ENCODE data around the gene UBA3. TPM values are rescaled to one million over a fixed set of nuclear protein-coding genes. Genes with fewer than 3 reads are reported as not detected.

Gene UBA3
- total and polyA plus RNA-seq, 2 of the 13 experiments (the other 11 are each of a cell fraction or from before 2014, with no cell fraction given): 40.7 to 49.0 TPM

DNA sequence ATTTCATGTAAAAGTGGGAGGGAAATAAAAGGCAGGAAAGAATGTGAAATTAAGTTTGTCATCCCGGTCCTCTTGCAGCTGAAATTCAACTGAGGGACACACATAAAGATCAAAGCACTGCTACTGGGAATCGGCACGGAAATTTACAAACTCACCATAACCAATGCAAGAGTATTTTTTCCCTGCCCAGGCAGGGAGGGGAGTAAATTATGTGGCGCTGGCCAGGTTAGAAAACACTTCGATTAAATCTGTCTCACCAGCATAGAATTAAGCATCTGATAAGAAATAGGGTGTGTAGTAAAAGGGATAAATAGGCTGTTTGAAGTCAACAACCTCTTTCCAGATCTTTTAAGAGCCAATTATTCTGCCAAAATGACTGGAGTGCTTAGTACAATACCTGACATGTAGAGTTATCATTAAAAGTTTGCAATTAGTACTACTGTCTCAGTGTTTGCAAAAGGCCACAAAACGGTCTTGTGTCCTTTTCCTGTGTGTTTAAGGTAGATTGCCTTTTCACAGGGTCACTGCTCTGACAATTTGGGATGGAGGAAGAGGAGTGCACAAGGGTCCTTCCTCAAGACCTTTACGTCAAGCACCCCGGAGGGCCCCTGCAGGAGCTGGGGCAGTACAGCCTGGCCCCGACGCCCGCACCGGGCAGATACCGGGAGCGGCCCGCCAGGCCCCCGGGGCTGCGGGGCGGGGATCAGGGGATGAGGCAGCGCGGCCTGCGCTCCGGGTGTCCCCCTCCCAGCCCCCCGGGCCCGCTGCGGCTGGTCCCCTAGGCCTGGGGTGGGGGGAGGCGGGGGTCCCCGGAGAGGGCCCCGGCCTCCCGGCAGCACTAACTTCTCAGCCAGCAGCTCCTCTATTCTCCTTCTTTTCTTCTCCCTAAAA, 651 bp downstream of the UBA3 start (continued):
- TF ChIP-seq, protein P1, sequence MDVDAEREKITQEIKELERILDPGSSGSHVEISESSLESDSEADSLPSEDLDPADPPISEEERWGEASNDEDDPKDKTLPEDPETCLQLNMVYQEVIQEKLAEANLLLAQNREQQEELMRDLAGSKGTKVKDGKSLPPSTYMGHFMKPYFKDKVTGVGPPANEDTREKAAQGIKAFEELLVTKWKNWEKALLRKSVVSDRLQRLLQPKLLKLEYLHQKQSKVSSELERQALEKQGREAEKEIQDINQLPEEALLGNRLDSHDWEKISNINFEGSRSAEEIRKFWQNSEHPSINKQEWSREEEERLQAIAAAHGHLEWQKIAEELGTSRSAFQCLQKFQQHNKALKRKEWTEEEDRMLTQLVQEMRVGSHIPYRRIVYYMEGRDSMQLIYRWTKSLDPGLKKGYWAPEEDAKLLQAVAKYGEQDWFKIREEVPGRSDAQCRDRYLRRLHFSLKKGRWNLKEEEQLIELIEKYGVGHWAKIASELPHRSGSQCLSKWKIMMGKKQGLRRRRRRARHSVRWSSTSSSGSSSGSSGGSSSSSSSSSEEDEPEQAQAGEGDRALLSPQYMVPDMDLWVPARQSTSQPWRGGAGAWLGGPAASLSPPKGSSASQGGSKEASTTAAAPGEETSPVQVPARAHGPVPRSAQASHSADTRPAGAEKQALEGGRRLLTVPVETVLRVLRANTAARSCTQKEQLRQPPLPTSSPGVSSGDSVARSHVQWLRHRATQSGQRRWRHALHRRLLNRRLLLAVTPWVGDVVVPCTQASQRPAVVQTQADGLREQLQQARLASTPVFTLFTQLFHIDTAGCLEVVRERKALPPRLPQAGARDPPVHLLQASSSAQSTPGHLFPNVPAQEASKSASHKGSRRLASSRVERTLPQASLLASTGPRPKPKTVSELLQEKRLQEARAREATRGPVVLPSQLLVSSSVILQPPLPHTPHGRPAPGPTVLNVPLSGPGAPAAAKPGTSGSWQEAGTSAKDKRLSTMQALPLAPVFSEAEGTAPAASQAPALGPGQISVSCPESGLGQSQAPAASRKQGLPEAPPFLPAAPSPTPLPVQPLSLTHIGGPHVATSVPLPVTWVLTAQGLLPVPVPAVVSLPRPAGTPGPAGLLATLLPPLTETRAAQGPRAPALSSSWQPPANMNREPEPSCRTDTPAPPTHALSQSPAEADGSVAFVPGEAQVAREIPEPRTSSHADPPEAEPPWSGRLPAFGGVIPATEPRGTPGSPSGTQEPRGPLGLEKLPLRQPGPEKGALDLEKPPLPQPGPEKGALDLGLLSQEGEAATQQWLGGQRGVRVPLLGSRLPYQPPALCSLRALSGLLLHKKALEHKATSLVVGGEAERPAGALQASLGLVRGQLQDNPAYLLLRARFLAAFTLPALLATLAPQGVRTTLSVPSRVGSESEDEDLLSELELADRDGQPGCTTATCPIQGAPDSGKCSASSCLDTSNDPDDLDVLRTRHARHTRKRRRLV (CRISPR knock-in tag; IDR thresholded peaks at IDR 0.05): peak; percentile 83; the same call in 1 of the 2 replicates
- TF ChIP-seq DMAP1 (CRISPR knock-in tag; IDR thresholded peaks at IDR 0.05) (peak; percentile 12; the same call in 1 of the 2 replicates), RNF2 (conservative IDR thresholded peaks at IDR 0.05; ENCODE audit: low read depth) (no peak), MTA3 (CRISPR knock-in tag; IDR thresholded peaks at IDR 0.05) (no peak), PITX1 (CRISPR knock-in tag; IDR thresholded peaks at IDR 0.05) (no peak), RFXAP (CRISPR knock-in tag; IDR thresholded peaks at IDR 0.05; ENCODE audit: borderline replicate concordance) (no peak), SNAPC2 (CRISPR knock-in tag; IDR thresholded peaks at IDR 0.05) (0 out of 2 replicates have a peak, but pooled peaks have one; percentile 7), SOX6 (IDR thresholded peaks at IDR 0.05) (no peak), SOX6 (CRISPR knock-in tag; IDR thresholded peaks at IDR 0.05) (0 out of 2 replicates have a peak, but pooled peaks have one; percentile 20), ZNF619 (CRISPR knock-in tag; IDR thresholded peaks at IDR 0.05) (no peak), ZNF317 (CRISPR knock-in tag; IDR thresholded peaks at IDR 0.05) (no peak), ASH2L (IDR thresholded peaks at IDR 0.05; ENCODE audit: insufficient read length, low read depth, low read length) (peak; percentile 59), ZFY (CRISPR knock-in tag; IDR thresholded peaks at IDR 0.05) (peak; percentile 53; the same call in 1 of the 2 replicates), SIN3B (IDR thresholded peaks at IDR 0.05; ENCODE audit: low read length) (0 out of 2 replicates have a peak, but pooled peaks have one; percentile 21)
- TF ChIP-seq, protein P2, sequence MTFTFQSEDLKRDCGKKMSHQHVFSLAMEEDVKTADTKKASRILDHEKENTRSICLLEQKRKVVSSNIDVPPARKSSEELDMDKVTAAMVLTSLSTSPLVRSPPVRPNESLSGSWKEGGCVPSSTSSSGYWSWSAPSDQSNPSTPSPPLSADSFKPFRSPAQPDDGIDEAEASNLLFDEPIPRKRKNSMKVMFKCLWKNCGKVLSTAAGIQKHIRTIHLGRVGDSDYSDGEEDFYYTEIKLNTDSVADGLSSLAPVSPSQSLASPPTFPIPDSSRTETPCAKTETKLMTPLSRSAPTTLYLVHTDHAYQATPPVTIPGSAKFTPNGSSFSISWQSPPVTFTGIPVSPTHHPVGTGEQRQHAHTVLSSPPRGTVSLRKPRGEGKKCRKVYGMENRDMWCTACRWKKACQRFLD (CRISPR knock-in tag; IDR thresholded peaks at IDR 0.05; ENCODE audit: borderline replicate concordance): no peak
- TF ChIP-seq, protein P3, sequence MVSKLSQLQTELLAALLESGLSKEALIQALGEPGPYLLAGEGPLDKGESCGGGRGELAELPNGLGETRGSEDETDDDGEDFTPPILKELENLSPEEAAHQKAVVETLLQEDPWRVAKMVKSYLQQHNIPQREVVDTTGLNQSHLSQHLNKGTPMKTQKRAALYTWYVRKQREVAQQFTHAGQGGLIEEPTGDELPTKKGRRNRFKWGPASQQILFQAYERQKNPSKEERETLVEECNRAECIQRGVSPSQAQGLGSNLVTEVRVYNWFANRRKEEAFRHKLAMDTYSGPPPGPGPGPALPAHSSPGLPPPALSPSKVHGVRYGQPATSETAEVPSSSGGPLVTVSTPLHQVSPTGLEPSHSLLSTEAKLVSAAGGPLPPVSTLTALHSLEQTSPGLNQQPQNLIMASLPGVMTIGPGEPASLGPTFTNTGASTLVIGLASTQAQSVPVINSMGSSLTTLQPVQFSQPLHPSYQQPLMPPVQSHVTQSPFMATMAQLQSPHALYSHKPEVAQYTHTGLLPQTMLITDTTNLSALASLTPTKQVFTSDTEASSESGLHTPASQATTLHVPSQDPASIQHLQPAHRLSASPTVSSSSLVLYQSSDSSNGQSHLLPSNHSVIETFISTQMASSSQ (IDR thresholded peaks at IDR 0.05; ENCODE audit: low read depth): no peak
- TF ChIP-seq, protein P3 (CRISPR knock-in tag; IDR thresholded peaks at IDR 0.05; ENCODE audit: borderline replicate concordance): peak; percentile 42; the same call in 1 of the 2 replicates
- TF ChIP-seq, protein P4, sequence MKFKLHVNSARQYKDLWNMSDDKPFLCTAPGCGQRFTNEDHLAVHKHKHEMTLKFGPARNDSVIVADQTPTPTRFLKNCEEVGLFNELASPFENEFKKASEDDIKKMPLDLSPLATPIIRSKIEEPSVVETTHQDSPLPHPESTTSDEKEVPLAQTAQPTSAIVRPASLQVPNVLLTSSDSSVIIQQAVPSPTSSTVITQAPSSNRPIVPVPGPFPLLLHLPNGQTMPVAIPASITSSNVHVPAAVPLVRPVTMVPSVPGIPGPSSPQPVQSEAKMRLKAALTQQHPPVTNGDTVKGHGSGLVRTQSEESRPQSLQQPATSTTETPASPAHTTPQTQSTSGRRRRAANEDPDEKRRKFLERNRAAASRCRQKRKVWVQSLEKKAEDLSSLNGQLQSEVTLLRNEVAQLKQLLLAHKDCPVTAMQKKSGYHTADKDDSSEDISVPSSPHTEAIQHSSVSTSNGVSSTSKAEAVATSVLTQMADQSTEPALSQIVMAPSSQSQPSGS (CRISPR knock-in tag; IDR thresholded peaks at IDR 0.05): no peak; the same call in 1 of the 2 replicates
